Stimulated activated CD8-positive, alpha-beta memory T cell treated with anti-CD3 and anti-CD28 coated beads, Interleukin-7, amount 100 ng/mL, for 24 hours (primary cell): ENCODE results near the gene RAD51B.

Experiments used
- DNase-seq: peaks from one replicate; pipeline ENCODE4 v3.0.0-alpha.2; 2020; ENCODE audit warnings: low read depth

RAD51B gene

GRCh38 chr14:68638141-68638999, 818.8 kb downstream of the RAD51B start:
- no peak for DNase-seq

GRCh38 chr14:68639000-68639757, 819.6 kb downstream of the RAD51B start:
- no peak for DNase-seq

DNA sequence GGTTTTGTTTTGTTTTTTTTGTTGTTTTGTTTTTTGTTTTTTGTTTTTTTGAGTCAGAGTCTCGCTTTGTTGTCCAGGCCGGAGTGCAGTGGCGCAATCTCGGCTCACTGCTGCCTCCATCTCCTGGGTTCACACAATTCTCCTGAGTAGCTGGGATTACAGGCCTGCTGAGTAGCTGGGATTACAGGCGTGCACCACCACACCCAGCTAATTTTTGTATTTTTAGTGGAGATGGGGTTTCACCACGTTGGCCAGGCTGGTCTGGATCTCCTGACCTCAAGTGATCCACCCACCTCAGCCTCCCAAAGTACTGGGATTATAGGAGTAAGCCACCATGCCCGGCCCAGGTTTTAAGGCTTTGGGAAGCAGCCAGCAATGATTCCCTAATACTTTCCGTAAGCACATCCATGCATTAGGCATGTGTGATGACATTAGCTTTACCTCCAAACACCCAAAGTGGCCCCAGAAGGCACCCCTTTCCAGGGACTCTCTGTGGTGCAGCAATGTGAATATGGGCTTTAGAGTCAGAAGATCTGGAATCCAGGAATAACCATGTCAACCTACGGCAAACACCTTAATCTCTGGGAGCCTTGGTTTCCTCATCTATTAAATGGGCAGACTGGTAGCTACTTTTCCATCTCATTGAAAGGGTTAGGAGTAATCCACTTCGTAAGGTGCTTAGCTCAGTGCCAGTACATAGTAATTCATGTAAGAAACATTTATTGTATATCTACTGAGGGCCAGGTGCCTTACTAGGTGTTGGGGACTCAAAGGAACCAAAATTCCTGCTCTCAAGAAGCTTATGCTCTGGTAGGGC, 820.4 kb downstream of the RAD51B start:
- no peak for DNase-seq

GRCh38 chr14:68643673-68644072, 824.1 kb downstream of the RAD51B start:
- no peak for DNase-seq

DNA sequence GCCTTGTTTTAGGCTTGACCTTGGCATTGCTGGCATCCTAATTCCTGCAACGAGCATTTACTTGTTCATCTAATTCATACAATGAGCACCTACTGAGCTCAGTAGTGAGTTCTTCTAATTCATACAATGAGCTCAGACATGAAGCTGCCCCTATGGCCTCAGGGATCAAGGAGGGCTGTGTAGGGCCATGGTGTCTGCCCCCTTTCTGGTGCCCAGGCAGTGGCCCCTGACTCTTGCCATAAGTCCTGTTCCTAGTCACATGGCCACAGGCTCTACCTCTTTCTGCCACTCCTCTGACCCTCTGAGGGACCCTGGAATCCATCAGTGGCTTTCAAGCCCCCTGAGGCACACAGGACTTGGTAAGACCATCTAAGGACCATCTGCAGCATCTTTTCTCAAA, 824.5 kb downstream of the RAD51B start:
- DNase-seq: no peak

GRCh38 chr14:68645371-68645770, 825.8 kb downstream of the RAD51B start:
- DNase-seq: no peak

- DNase-seq: no peak
Measured at GRCh38 chr14:68649476-68650189, 830.1 kb downstream of the RAD51B start.

DNA sequence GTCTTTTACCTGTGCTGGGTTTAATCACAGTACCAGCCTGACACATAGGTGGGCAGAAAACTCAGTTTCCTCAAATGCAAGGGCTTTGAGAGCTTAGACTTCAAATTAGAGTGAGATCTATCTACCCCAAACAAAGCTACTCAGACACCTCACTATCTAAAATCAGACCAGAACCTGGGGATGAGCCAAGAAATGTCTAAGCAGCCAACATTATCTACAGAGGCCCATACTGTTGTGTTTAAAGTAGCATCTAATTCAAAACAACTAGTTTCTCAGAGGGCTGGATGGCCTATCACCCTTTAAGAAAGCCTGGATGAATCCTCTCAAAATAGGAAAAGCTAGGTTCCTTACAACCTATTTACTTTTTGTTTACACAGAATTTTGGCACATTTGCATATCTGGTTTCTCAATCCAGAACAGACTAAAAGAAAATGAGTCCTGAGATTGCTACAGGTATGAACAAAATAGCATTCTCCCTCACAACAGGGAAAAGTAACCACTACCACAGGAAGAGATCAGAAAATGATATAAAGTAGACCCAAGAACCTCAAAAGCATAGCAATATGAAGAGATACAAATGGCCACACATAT, 830.9 kb downstream of the RAD51B start:
- no peak for DNase-seq

DNA sequence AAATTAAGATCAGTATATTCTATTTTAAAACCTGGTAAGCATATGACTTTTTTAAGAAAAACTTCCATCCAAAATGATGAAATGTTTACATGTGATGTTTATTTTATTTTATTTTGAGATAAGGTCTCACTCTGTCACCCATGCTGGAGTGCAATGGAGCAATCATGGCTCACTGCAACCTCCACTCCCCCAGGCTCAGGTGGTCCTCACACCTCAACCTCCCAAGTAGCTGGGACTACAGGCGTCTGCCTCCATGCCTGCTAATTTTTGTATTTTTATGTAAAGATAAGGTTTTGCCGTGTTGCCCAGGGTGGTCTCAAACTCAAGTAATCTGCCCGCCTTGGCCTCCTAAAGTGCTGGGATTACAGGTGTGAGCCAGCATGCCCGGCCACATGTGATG, 831.5 kb downstream of the RAD51B start:
- DNase-seq: no peak

DNA sequence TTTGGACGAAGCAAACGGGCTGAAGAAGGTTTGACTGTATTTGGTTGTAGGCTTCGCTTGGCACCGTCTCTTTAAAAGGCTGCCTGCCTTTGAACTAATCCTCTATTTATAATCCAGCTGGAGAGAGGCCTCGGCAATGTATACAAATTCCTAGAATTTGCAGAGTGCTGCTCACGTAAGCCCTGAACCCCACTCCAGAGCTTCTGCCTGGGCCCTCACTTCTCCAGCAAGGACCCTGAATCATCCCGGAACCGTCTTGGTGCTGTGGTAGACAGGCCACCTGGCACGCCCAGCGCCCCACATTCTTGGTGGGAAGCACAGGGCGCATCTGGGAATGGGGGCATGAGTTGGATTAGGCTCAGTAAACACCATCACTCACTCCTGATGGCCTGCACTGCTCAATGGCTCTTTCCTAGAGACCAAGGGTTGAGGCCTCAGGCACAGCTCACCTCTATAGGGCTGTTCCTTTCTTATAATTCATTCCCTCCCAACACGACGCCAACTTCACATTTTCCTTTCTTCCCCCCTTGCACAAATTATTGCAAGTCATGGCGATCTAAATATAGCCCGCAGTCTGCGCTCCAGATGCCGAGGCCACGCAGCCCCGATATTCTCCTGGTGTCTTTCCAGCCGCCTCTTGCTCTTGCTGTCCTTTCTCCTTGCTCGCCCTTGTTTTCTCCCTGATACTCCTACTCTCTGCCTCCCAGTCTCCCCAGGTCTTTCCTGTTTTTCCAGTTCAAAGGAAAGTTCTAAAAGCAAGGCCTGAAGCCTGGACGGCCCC, 832.3 kb downstream of the RAD51B start:
- DNase-seq: no peak

DNA sequence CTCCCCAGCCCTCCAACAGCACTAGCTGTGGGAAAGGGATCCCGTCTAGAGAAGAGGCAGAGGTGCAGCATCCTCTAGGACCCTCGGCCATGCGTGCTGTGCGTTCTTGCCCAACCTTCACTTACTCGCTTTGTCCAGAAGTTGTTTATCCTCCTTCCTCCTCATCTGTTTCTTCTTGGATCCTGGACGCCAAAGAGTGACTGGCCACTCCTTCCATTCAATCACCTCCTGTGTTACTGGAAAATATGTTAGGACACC, 832.8 kb downstream of the RAD51B start:
- no peak for DNase-seq

GRCh38 chr14:68653108-68653507, 833.5 kb downstream of the RAD51B start:
- no peak for DNase-seq

GRCh38 chr14:68653804-68654203, 834.2 kb downstream of the RAD51B start:
- no peak for DNase-seq

GRCh38 chr14:68654471-68654941, 834.9 kb downstream of the RAD51B start:
- DNase-seq: no peak

GRCh38 chr14:68655021-68655831, 835.6 kb downstream of the RAD51B start:
- DNase-seq: no peak

DNA sequence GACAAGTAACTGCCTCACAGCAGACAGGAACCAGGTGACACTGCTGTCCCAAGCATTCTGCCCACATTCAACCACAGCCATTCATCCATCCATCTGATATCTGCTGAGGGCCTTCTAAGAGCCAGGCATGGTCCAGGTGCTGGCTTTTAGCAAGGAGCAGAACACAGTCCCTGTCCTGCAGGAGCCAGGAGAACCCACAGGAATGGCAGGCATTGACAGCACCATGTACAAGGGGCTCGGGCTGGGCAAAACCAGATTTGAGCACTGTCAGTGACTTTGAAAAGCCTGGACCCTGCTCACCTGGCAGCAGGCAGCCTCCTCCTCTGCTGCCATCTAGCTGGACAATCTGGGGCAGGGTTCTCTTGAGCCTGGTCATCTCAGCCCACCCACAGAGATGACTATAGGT, 836.3 kb downstream of the RAD51B start:
- DNase-seq: no peak

GRCh38 chr14:68656452-68656851, 836.9 kb downstream of the RAD51B start:
- DNase-seq: no peak

DNA sequence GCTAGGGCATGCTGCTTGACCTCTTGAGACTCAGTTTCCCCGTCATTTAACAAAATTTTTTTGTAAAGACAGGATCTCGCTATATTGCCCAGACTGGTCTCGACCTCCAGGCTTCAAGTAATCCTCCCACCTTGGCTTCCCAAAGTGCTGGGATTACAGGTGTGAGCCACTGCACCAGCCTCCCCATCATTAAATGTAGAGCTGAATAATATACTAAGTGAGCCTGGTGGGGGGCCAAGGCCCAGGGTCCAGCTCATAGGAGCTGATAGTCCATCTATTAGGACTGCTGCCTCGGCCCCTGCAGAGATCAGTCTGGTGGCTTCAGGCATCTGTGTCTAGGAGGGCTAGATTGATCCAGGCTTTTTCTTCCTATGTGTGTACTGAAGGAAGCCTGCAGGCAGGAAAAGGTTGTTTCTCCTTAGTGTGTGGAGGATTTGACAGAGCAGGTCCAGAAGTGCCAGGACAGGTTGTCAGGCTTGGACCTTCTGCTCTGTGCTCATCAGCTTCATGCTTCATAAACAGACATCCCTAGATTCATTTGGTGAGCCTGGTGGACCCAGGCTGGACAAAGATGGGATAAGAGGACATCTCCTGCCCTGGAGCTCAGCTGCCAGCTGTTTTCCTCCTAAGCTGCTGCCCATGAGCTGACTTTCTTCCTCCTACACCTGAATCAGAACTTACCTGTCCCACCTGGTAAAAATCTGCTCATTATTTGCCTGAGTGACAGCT, 837.9 kb downstream of the RAD51B start:
- no peak for DNase-seq

GRCh38 chr14:68658029-68658509, 838.5 kb downstream of the RAD51B start:
- DNase-seq: no peak
